RWPE1 (cell line): ENCODE results near the gene MBNL1.
"Not testable (repeated sequence)": the region's sequence is repeated elsewhere in the genome, so short reads cannot be mapped to it uniquely, and the experiment has no call there.

Experiments
- CTCF ChIA-PET: fragments of 350-600 bp; sonication (Branson Sonifier 250); formaldehyde crosslinking; extraction: SDS; loops from one replicate; lab custom pipeline; 2021; lab: Yijun Ruan, JAX
- POLR2A ChIA-PET: fragments of 400-600 bp; formaldehyde crosslinking; extraction: SDS; loops from one replicate; lab custom pipeline; 2020; ENCODE audit warnings: antibody characterized with exemption; ENCODE audit not compliant: low non-redundant PET; lab: Yijun Ruan, JAX
- DNase-seq: peaks from one replicate; pipeline ENCODE4 v3.0.0; 2012; ENCODE audit warnings: low spot score
- H3K27ac ChIP-seq: fragments of 450-650 bp; 2 replicates; pipeline ENCODE4 v1.5.1; 2017
- CTCF ChIP-seq: fragments of 450-650 bp; conservative IDR thresholded peaks from 2 replicates; pipeline ENCODE4 v1.5.1; 2017; ENCODE audit warnings: low read depth, mild to moderate bottlenecking

The MBNL1 gene

GRCh38 chr3:152436707-152437590, 168.2 kb downstream of the MBNL1 start:
- TF ChIP-seq CTCF, result no peak
- no peak for DNase-seq
- CTCF ChIA-PET, result interaction anchor here (0.6 kb wide), 1 partner anchor 969 kb away, joined by 3 read pairs; no protein-coding TSS in a partner anchor
- H3K27ac ChIP-seq, result no peak overlapping the region
- POLR2A ChIA-PET, result no interaction called here

- CTCF ChIA-PET, result no interaction called here
- no peak for DNase-seq
- no peak overlapping the region for H3K27ac ChIP-seq
- no peak for TF ChIP-seq CTCF
- POLR2A ChIA-PET, result no interaction called here
Measured at GRCh38 chr3:152438181-152438580, 169.5 kb downstream of the MBNL1 start.

GRCh38 chr3:152438706-152439105, 170.0 kb downstream of the MBNL1 start:
- POLR2A ChIA-PET, result no interaction called here
- TF ChIP-seq CTCF, result no peak
- no peak overlapping the region for H3K27ac ChIP-seq
- CTCF ChIA-PET, result no interaction called here
- no peak for DNase-seq

- H3K27ac ChIP-seq, DNase-seq, POLR2A ChIA-PET: not testable (repeated sequence)
- CTCF ChIA-PET, result interaction anchor here (0.6 kb wide), 1 partner anchor 315 kb away, joined by 4 read pairs; no protein-coding TSS in a partner anchor
Measured at GRCh38 chr3:152440243-152440642, 171.5 kb downstream of the MBNL1 start.

- no peak for TF ChIP-seq CTCF
- CTCF ChIA-PET, result interaction anchor here (0.6 to 1.3 kb wide), 14 partner anchors 15 to 1053 kb away, joined by 3 to 10 read pairs (median 3); no protein-coding TSS in a partner anchor
- H3K27ac ChIP-seq, result no peak overlapping the region
- no peak for DNase-seq
- POLR2A ChIA-PET, result interaction anchor here (0.7 kb wide), 1 partner anchor 439 kb away, joined by 3 read pairs; no protein-coding TSS in a partner anchor
Measured at GRCh38 chr3:152443212-152444023, 174.7 kb downstream of the MBNL1 start.

GRCh38 chr3:152444029-152444641, 175.4 kb downstream of the MBNL1 start:
- peak; percentile 22 for DNase-seq
- peak; percentile 69 for TF ChIP-seq CTCF
- no peak overlapping the region for H3K27ac ChIP-seq
- POLR2A ChIA-PET, result interaction anchor here (0.7 kb wide), 1 partner anchor 440 kb away, joined by 3 read pairs; no protein-coding TSS in a partner anchor
- CTCF ChIA-PET, result interaction anchor here (0.6 to 1.3 kb wide), 12 partner anchors 14 to 1455 kb away, joined by 3 to 10 read pairs (median 3); no protein-coding TSS in a partner anchor
